Ishikawa (cell line): Measurements from ENCODE around the gene DGKD.

Experiments used
- CEBPB ChIP-seq: IDR thresholded peaks from 2 replicates; pipeline ENCODE4 v1.6.1; 2012
- CREB1 ChIP-seq: IDR thresholded peaks from 2 replicates; pipeline ENCODE4 v1.6.1; 2012; ENCODE audit warnings: low read depth
- EGR1 ChIP-seq: IDR thresholded peaks from 2 replicates; pipeline ENCODE4 v1.6.1; 2012
- EP300 ChIP-seq: IDR thresholded peaks from 2 replicates; pipeline ENCODE4 v1.6.1; 2012; ENCODE audit warnings: borderline replicate concordance
- FOXM1 ChIP-seq: IDR thresholded peaks from 2 replicates; pipeline ENCODE4 v1.6.1; 2012; ENCODE audit warnings: low read depth, borderline replicate concordance
- NFIC ChIP-seq: IDR thresholded peaks from 2 replicates; pipeline ENCODE4 v1.6.1; 2012
- RAD21 ChIP-seq: IDR thresholded peaks from 2 replicates; pipeline ENCODE4 v1.6.1; 2012; ENCODE audit warnings: low read depth
- TAF1 ChIP-seq: IDR thresholded peaks from 2 replicates; pipeline ENCODE4 v1.6.1; 2012; ENCODE audit warnings: low read depth, mild to moderate bottlenecking
- TCF12 ChIP-seq: IDR thresholded peaks from 2 replicates; pipeline ENCODE4 v1.6.1; 2012; ENCODE audit warnings: low read depth
- TEAD4 ChIP-seq: IDR thresholded peaks from 2 replicates; pipeline ENCODE4 v1.6.1; 2012
- YY1 ChIP-seq: IDR thresholded peaks from 2 replicates; pipeline ENCODE4 v1.6.1; 2012; ENCODE audit warnings: low read depth
- ZBTB7A ChIP-seq: IDR thresholded peaks from 2 replicates; pipeline ENCODE4 v1.6.1; 2012; ENCODE audit warnings: low read depth
- TF ChIP-seq, protein P1 (sequence below): IDR thresholded peaks from 2 replicates; pipeline ENCODE4 v1.6.1; 2012; ENCODE audit warnings: low read depth, mild to moderate bottlenecking
- TF ChIP-seq, protein P2 (sequence below): IDR thresholded peaks from 2 replicates; pipeline ENCODE4 v1.6.1; 2012
- TF ChIP-seq, protein P3 (sequence below): IDR thresholded peaks from 2 replicates; pipeline ENCODE4 v1.6.1; 2012

The DGKD gene

DNA sequence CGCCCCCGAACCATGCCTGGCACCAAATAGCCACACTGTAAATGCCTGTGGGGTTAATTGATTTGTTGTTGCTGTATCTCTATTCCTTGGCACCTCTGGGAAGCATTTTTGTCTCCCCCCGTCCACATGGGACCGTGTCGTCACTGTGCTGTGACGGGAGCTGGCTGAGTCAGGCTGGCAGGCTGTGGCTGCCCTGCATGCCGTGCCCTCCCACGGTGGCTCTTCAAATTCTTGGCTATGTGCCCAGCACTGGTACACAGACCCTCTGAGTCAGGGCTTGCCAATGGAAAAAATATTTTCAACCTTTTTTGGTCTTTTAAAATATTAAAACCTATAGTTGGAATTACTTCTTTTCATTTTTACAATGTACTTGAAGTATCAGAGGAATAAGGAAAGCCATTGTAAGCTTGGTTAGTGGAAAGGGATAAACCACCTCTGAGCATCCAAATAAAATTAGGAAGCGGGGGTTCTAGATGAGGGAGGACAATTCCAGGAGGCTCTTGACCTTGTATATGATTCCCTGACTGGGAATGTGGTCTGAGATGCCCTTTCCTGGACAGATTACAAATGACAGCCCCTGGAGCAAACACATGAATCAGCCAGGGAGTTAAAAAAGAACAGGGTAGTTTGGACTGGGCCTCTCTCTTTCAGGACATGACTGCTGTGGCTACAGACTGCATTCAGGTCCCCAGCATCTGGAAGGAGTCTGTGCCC, 59.4 kb downstream of the DGKD start:
- TF ChIP-seq TCF12, result peak; percentile 35; the same call in 1 of the 2 replicates
- TF ChIP-seq, protein P1, sequence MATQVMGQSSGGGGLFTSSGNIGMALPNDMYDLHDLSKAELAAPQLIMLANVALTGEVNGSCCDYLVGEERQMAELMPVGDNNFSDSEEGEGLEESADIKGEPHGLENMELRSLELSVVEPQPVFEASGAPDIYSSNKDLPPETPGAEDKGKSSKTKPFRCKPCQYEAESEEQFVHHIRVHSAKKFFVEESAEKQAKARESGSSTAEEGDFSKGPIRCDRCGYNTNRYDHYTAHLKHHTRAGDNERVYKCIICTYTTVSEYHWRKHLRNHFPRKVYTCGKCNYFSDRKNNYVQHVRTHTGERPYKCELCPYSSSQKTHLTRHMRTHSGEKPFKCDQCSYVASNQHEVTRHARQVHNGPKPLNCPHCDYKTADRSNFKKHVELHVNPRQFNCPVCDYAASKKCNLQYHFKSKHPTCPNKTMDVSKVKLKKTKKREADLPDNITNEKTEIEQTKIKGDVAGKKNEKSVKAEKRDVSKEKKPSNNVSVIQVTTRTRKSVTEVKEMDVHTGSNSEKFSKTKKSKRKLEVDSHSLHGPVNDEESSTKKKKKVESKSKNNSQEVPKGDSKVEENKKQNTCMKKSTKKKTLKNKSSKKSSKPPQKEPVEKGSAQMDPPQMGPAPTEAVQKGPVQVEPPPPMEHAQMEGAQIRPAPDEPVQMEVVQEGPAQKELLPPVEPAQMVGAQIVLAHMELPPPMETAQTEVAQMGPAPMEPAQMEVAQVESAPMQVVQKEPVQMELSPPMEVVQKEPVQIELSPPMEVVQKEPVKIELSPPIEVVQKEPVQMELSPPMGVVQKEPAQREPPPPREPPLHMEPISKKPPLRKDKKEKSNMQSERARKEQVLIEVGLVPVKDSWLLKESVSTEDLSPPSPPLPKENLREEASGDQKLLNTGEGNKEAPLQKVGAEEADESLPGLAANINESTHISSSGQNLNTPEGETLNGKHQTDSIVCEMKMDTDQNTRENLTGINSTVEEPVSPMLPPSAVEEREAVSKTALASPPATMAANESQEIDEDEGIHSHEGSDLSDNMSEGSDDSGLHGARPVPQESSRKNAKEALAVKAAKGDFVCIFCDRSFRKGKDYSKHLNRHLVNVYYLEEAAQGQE, result no peak
- 0 out of 2 replicates have a peak, but pooled peaks have one; percentile 38 for TF ChIP-seq ZBTB7A
- peak; percentile 71; the same call in 1 of the 2 replicates for TF ChIP-seq EP300
- TF ChIP-seq, protein P2, sequence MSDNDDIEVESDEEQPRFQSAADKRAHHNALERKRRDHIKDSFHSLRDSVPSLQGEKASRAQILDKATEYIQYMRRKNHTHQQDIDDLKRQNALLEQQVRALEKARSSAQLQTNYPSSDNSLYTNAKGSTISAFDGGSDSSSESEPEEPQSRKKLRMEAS, result peak; percentile 75
- TF ChIP-seq RAD21, result no peak
- no peak for TF ChIP-seq FOXM1
- peak; percentile 45; the same call in 1 of the 2 replicates for TF ChIP-seq CREB1
- TF ChIP-seq NFIC, result peak; percentile 96
- no peak for TF ChIP-seq CEBPB
- TF ChIP-seq EGR1, result peak; percentile 41; the same call in 1 of the 2 replicates
- no peak for TF ChIP-seq TAF1
- peak; percentile 78 for TF ChIP-seq TEAD4
- TF ChIP-seq, protein P3, sequence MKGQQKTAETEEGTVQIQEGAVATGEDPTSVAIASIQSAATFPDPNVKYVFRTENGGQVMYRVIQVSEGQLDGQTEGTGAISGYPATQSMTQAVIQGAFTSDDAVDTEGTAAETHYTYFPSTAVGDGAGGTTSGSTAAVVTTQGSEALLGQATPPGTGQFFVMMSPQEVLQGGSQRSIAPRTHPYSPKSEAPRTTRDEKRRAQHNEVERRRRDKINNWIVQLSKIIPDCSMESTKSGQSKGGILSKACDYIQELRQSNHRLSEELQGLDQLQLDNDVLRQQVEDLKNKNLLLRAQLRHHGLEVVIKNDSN, result 0 out of 2 replicates have a peak, but pooled peaks have one; percentile 15
- no peak for TF ChIP-seq YY1

DNA sequence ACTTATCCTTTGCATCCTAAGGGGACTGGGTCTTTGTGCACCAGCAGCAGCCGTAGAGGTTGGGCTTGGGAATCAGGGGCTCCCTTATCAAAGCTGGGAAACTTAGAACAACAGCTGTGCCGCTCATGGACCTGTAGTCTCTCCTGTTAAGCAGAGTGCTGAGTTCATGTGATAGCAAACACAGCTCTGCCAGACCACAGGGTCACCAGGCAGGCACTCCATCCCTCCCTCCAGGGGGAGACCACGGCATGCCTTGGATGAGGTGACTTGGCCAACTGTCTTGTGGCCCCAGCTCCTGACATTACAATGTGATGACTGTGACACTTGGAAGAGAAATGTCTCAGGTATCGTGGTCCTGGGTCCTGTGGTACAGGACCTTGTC, 60.0 kb downstream of the DGKD start:
- TF ChIP-seq, protein P3, result no peak
- TF ChIP-seq TCF12 (no peak), ZBTB7A (no peak), CREB1 (no peak), RAD21 (no peak), EGR1 (no peak), TEAD4 (no peak), FOXM1 (no peak), CEBPB (no peak), TAF1 (no peak)
- TF ChIP-seq, protein P2, result no peak

DNA sequence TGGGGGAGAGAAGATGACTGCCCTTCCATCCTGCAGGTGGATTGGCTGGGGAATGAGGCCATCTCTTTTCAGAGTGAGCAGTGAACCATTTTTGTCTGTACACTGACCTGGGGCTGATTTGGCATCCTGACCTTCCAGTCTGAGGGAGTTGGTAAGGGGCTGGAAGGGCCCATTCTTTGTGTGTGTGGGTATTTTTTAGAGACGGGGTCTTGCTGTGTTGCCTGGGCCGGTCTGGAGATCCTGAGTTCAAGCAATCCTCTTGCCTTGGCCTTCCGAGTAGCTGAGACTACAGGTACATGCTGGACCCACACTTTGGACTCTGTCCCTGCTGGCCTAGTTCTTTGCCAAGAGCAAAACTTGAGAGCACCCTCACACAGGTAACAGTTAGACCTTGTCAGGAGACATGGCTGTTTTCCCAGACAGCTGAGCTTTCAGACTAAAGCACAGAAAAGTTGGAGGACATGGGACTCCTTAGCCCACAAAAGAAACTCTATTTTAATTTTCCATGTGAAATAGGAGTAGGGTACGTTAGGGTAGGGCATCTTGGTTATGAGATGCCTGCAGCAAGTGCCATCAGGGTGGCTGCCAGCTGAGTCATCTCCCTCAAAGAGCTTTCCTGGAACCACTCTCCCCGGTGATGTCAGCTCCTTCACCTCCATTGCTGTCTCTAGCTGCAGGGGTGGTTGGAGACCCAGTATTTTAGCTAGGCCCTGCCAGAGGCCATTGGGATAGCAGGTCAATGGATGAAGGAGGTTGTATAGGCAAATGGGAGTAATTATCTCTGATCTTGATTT, 60.7 kb downstream of the DGKD start:
- TF ChIP-seq TEAD4 (no peak), FOXM1 (no peak), RAD21 (no peak), NFIC (peak; percentile 53)
- TF ChIP-seq, protein P1, result no peak

DNA sequence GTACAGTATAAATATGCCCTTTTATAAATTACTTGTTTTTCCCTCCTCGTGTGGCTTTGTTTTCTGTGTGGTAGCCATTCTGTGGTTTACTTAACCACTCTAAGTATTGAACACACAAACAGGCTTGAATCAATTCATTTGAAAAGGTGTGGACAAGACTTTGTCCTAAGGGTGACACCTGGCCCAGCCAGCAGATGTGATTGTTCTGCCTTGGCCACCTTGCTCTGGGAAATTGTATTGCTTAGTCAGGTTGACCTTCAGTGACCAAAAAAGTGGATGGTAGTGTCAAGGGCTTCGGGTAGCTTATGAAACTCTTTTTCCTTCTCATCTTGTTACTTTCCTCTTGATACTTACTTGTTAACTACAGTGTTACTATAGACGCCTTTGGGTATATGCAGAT, 61.9 kb downstream of the DGKD start:
- TF ChIP-seq ZBTB7A, result no peak
- TF ChIP-seq, protein P2, result no peak
- no peak for TF ChIP-seq CREB1
- TF ChIP-seq FOXM1, result no peak
- TF ChIP-seq EGR1, result no peak
- TF ChIP-seq TAF1, result no peak
- TF ChIP-seq TCF12, result no peak
- TF ChIP-seq TEAD4, result no peak
- no peak for TF ChIP-seq YY1
- TF ChIP-seq EP300, result no peak

DNA sequence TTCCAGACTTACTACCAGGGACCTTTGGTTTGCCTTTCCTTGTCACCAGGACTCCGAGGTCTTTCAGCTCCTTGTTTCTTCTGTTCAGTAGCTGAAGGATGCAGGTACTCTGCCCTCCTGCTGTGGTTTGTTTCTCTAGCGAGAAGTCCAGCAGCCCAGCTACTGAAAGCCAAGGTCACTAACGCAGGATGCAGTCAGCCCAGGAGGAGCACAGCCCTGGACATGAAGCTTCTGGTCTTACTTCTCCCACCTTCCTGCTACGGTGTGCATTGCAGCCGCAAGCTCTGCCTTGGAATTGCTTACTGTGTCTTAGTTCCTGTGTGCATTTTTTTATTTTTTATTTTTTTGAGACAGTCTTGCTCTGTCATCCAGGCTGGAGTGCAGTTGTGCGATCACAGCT, 62.4 kb downstream of the DGKD start:
- no peak for TF ChIP-seq TAF1
- no peak for TF ChIP-seq CEBPB
- no peak for TF ChIP-seq FOXM1
- no peak for TF ChIP-seq RAD21
- no peak for TF ChIP-seq EGR1
- no peak for TF ChIP-seq YY1
- TF ChIP-seq, protein P2, result no peak
- no peak for TF ChIP-seq TCF12
